GM19452 (cell line): ENCODE data around the gene ZSCAN16.

ENCODE experiments used
- ATAC-seq: cut with Tn5 transposase; IDR thresholded peaks from one replicate; pipeline ENCODE4 v1.9.1; 2021; ENCODE audit not compliant: unreplicated experiment

ZSCAN16 gene

DNA sequence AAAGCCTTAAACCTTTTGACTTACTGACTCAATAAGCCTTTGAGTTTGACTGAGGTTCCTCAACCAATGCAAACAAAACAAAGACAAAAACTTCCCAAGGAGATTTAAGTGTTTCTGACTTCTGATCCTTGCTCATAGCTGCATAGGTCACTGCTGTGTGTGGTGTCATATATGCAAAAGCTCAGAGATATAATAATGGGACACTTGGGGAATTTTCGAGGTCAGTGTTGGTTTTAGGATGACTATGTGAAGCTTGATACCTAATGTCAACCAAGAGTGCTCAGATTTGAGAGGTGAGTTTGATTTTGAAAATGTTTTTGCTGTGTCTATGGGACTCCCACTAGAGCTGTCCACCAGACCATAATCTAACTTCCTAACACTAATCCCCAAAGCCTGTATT, 43.5 kb downstream of the ZSCAN16 start:
- ATAC-seq: no peak

DNA sequence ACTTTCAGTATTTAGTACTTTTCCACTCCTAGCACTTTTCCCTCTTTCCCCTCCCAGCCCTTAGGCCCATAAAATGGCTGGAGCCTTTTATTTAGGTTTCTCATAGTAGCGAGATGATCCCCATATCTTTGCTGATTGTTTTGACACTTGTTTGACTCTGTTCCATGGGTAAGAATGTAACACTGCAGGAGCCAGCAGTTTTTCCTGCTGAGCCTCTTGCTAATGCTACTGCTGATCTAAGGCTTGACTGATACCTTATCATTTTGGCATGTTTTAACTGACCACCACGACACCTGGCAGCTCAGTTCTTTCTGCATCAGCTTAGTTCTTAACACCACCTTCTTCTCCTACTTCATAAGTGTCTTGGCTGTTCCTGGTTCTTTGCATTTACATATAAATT, 46.9 kb downstream of the ZSCAN16 start:
- ATAC-seq: no peak

DNA sequence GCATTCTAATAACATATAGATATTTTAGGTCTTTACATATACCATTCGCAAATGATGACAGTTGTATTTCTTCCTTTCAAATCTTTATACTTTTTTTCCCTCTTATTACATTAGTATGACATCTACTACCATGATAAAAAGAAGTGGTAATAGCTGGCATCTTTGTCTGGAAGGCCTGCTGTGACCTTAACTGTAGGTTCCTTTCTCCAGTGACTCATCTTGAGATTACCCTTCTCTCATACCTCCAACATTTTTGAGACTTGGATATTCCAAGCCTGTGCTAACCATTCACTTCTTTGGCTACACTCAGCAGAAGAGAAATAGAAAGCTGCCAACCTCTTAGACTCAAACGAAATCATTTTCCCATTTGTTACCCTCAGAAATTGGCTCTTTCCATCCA, 47.6 kb downstream of the ZSCAN16 start:
- no peak for ATAC-seq

DNA sequence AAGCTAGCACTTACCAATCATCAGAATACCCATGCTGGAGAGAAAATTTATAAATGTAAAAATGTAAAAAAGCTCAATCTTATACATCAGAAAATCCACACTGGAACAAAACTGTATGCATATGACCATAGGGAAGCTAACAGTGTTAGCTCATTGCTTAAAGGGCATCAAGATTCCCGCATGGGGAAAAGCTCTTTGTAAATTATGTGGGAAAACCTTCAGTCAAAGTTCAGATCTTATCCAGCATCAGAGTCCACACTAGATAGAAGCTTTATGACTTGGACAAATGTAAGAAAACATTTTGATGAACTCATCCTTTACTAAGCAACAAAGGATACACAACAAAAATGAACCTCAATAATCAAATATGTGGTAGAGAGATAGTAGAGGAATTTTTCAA, 52.0 kb downstream of the ZSCAN16 start:
- ATAC-seq: no peak
